COLO668 (cell line): Measurements from ENCODE around the gene CRACDL.

Experiments
- DNase-seq: peaks from one replicate; lab custom pipeline; 2025; ENCODE audit not compliant: unreplicated experiment; lab: John Stamatoyannopoulos, UW

Gene CRACDL

GRCh38 chr2:98826856-98827255 is 109.2 kb downstream of the CRACDL start:
- DNase-seq, result no peak

GRCh38 chr2:98825858-98826257 is 110.2 kb downstream of the CRACDL start:
- DNase-seq, result no peak

- DNase-seq, result no peak
Observed at GRCh38 chr2:98825404-98825803, 110.6 kb downstream of the CRACDL start.

- DNase-seq, result no peak
Observed at GRCh38 chr2:98825020-98825350, 111.0 kb downstream of the CRACDL start.

GRCh38 chr2:98824256-98825019 is 111.6 kb downstream of the CRACDL start:
- DNase-seq, result no peak

GRCh38 chr2:98823196-98824170 is 112.5 kb downstream of the CRACDL start:
- no peak for DNase-seq

GRCh38 chr2:98822301-98823164 is 113.5 kb downstream of the CRACDL start:
- DNase-seq, result no peak

GRCh38 chr2:98821629-98822135 is 114.3 kb downstream of the CRACDL start:
- no peak for DNase-seq

- DNase-seq, result no peak
Observed at GRCh38 chr2:98819231-98819766, 116.7 kb downstream of the CRACDL start.

- no peak for DNase-seq
Observed at GRCh38 chr2:98818164-98818563, 117.9 kb downstream of the CRACDL start.

- no peak for DNase-seq
Observed at GRCh38 chr2:98816281-98816680, 119.7 kb downstream of the CRACDL start.

GRCh38 chr2:98815795-98816194 is 120.2 kb downstream of the CRACDL start:
- no peak for DNase-seq

GRCh38 chr2:98811766-98812165 is 124.3 kb downstream of the CRACDL start:
- no peak for DNase-seq

GRCh38 chr2:98810588-98810928 is 125.5 kb downstream of the CRACDL start:
- DNase-seq, result no peak

GRCh38 chr2:98809878-98810587 is 126.0 kb downstream of the CRACDL start:
- no peak for DNase-seq

- DNase-seq, result no peak
Observed at GRCh38 chr2:98809116-98809515, 126.9 kb downstream of the CRACDL start.

- DNase-seq, result no peak
Observed at GRCh38 chr2:98808546-98808945, 127.5 kb downstream of the CRACDL start.

GRCh38 chr2:98807929-98808328 is 128.1 kb downstream of the CRACDL start:
- DNase-seq, result no peak

- DNase-seq, result no peak
Observed at GRCh38 chr2:98807221-98807620, 128.8 kb downstream of the CRACDL start.

- DNase-seq, result no peak
Observed at GRCh38 chr2:98806236-98806697, 129.8 kb downstream of the CRACDL start.
